ENCODE results near the gene ACSF3.

The ACSF3 gene

GRCh38 chr16:89094252-89094879 is 714 bp downstream of the ACSF3 start:
- in situ Hi-C loops (cut with MboI; ENCODE audit: low sequenced_read_pairs), result no loop called here

- in situ Hi-C loops (cut with MboI; ENCODE audit: low sequenced_read_pairs), result no loop called here
These were observed 1.2 kb downstream of the ACSF3 start for GRCh38 chr16:89094880-89095258.

DNA sequence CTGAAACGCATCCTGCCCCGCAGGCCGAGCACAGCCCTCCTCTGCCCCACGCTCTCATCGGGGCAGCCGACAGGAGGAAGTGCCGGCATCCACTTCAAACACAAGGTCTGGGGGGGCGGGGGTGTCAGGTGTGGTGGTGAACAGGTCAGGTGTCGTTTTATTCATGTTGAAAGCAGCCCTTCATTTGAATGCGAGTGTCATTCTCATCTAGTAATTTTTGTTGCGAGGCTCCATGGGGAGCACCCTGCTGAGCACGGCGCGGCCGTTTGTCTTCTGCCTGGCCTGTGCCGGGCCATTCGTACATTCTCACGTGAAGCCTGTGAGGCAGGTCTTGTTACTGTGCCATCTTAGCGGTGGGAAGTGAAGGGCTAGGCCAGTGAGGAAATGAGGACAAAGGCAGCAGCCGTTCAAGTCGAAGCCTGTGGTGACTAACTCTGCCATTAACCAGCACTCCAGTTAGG is 1.9 kb downstream of the ACSF3 start:
- in situ Hi-C loops (cut with MboI; ENCODE audit: low sequenced_read_pairs), result no loop called here

DNA sequence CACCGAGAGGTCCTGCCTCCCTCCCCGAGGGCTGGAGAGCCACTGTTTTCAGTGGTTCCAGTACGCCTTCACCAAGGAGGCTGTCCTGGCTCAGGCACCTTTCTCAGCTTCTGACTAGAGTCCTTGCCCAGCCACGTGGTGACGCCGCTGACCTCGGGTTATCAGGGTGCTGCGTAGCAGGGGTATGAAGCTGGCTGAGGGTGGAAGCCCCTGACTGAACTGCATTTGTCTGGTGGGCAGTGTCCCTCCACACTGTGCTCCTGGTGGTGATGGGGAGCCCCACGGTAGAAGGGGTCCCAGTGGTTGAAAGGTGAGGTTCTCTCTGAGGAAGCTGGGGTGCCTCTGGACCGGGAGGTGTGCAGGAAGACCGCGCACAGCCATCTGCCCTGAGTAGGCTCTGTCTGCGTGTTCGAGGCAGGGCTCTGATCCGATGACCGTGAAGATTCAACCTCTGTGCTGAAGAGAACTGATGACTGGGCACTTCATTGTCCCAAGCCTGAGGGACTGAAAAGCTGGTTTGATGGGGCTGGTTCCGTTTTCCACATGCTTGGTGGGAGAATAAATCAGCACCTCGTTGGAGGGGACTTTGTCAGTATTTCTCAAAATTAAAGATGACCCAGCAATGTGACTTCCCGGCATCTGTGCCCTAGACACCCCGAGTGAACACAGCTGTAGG is 2.5 kb downstream of the ACSF3 start:
- in situ Hi-C loops (cut with MboI; ENCODE audit: low sequenced_read_pairs), result no loop called here

- in situ Hi-C loops (cut with MboI; ENCODE audit: low sequenced_read_pairs), result no loop called here
These were observed 3.2 kb downstream of the ACSF3 start for GRCh38 chr16:89096768-89097391.

DNA sequence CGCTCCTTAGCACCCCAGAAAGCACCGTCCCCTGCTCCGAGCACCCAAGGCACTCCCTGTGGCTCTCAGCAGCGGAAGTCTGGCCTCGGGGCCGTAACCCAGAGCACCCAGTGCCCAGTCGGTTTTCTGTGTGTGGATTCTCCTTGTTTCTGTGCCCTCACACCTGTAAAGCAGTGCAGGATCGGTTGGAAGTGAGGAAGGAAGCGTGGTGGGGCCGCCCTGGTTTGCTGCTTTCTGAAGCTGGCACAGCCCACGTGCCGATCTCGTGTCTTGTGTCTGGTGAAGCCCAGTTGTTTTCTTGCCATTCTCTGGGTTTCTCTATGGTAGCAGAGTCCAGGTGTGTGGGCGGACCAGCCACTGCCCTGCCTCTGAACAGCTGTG is 3.7 kb downstream of the ACSF3 start:
- in situ Hi-C loops (cut with MboI; ENCODE audit: low sequenced_read_pairs), result no loop called here

DNA sequence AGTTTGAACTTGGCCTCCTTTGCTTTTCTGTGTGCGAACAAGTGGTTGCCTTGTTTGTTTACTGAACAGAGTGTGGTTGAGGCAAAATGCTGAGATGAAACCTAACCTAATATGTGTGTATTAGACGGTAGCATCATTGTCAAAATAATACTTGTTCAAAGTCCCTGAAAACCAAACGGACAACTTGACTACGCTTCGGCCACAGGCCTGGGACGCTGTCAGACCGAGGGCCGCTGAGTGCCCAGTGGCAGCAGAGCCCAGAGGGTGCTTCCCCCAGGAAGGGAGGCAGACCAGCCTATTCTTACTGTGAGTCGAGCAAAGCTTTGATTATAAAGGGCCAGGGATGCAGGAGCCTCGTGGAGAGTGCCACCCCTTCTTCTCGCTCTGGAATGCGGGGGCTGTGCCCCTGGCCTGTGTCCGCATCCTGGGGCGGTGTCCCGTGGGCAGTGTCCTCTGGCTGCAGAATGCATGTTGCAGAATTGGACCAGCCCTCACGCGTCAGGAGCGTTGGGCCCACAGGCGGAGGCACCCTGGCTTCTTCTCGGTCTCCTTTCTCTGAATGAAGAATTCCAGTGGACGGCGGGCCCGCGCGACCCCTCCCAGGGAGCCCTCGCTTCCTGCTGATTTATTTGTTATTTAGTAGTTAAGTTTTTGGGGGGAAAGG is 5.2 kb downstream of the ACSF3 start:
- in situ Hi-C loops (cut with MboI; ENCODE audit: low sequenced_read_pairs), result no loop called here

DNA sequence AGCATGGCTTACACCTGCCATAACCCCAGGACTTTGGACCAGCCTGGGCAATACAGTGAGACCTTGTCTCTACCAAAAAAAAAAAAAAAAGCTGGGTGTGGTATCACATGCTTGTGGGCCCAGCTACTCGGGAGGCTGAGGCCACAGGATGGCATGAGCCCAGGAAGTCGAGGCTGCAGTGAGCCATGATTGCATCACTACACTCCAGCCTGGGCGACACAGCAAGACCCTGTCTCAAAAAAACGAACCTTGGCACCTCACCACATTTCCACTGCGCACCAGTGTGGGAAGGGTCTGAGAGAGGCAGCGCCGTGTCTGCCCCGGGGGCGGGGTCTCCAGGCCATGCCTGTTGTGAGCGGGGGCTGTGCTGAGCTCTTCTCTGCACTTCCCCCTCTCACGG is 6.3 kb downstream of the ACSF3 start:
- in situ Hi-C loops (cut with MboI; ENCODE audit: low sequenced_read_pairs), result no loop called here

DNA sequence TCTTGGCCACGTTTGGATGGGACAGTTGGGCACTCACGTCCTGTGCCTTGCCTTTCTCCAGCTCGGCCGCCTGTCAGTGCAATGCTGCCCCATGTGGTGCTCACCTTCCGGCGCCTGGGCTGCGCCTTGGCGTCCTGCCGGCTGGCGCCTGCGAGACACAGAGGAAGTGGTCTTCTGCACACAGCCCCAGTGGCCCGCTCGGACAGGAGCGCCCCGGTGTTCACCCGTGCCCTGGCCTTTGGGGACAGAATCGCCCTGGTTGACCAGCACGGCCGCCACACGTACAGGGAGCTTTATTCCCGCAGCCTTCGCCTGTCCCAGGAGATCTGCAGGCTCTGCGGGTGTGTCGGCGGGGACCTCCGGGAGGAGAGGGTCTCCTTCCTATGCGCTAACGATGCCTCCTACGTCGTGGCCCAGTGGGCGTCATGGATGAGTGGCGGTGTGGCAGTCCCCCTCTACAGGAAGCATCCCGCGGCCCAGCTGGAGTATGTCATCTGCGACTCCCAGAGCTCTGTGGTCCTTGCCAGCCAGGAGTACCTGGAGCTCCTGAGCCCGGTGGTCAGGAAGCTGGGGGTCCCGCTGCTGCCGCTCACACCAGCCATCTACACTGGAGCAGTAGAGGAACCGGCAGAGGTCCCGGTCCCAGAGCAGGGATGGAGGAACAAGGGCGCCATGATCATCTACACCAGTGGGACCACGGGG is 7.1 kb downstream of the ACSF3 start:
- in situ Hi-C loops (cut with MboI; ENCODE audit: low sequenced_read_pairs), result no loop called here

- in situ Hi-C loops (cut with MboI; ENCODE audit: low sequenced_read_pairs), result no loop called here
These were observed 7.8 kb downstream of the ACSF3 start for GRCh38 chr16:89101303-89102040.

GRCh38 chr16:89102041-89102471 is 8.4 kb downstream of the ACSF3 start:
- in situ Hi-C loops (cut with MboI; ENCODE audit: low sequenced_read_pairs), result no loop called here

DNA sequence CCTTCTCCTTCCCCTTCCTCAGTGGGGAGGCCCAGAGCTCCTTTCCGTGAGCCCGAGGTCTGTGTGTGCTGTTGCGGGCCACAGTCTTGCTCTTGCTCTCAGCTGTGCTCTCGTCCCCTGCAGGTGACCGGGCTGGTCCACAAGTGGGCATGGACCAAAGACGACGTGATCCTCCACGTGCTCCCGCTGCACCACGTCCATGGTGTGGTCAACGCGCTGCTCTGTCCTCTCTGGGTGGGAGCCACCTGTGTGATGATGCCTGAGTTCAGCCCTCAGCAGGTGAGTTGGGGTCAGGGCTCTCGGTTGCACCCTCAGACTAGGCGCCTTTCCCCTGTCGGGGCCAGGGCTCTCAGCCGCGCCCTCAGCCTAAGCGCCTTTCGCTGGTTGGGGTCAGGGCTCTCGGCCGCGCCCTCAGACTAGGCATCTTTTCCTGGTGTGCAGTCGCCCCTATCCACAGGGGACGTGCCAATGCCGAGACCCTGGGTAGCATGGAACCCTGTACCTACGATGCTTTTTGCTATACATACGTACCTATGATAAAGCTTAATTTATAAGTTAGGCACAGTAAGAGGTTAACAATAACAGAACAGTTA is 8.9 kb downstream of the ACSF3 start:
- in situ Hi-C loops (cut with MboI; ENCODE audit: low sequenced_read_pairs), result no loop called here

DNA sequence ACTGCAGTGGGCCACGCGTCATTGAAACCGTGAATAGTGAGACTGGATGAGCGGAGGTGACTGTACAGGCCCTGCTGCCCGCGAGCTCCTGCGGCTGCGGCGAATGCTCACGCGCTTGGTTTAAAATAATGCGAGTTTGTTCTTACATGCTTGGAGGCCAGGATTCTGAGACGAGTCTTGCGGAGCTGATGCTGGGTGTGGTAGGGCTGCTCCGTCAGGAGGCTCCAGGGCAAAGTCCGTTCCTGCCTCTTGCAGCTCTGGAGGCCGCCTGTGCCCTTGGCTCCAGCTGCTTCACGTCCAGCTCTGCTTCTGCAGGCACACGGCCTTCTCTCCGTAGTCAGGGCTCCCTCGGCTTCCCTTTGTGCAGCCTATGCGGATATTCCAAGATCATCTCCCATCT is 9.5 kb downstream of the ACSF3 start:
- in situ Hi-C loops (cut with MboI; ENCODE audit: low sequenced_read_pairs), result no loop called here

DNA sequence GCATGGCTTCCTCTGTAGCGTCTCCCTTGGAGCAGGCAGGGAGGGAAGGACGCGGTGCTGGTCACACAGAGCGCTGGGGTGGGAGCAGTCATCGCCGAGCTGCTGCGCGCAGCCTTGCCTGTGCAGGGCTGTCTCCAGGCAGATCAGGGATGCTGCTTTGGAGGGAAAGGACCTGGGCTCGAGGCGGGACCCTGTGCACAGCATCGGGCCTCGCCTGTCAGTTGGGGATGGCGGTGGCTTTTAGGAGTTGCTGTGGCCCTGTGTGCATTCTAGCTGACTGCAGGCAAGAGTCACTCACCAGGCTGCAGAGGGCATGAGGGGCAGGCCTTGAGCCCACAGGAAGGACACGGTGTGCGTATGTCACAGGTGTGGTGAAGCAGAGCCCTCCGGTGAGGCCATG is 10.1 kb downstream of the ACSF3 start:
- in situ Hi-C loops (cut with MboI; ENCODE audit: low sequenced_read_pairs), result no loop called here

- in situ Hi-C loops (cut with MboI; ENCODE audit: low sequenced_read_pairs), result no loop called here
These were observed 10.7 kb downstream of the ACSF3 start for GRCh38 chr16:89104303-89104702.

- in situ Hi-C loops (cut with MboI; ENCODE audit: low sequenced_read_pairs), result no loop called here
These were observed 11.4 kb downstream of the ACSF3 start for GRCh38 chr16:89104930-89105571.

GRCh38 chr16:89105599-89106151 is 12.0 kb downstream of the ACSF3 start:
- in situ Hi-C loops (cut with MboI; ENCODE audit: low sequenced_read_pairs), result no loop called here

- in situ Hi-C loops (cut with MboI; ENCODE audit: low sequenced_read_pairs), result no loop called here
These were observed 13.0 kb downstream of the ACSF3 start for GRCh38 chr16:89106533-89107202.

DNA sequence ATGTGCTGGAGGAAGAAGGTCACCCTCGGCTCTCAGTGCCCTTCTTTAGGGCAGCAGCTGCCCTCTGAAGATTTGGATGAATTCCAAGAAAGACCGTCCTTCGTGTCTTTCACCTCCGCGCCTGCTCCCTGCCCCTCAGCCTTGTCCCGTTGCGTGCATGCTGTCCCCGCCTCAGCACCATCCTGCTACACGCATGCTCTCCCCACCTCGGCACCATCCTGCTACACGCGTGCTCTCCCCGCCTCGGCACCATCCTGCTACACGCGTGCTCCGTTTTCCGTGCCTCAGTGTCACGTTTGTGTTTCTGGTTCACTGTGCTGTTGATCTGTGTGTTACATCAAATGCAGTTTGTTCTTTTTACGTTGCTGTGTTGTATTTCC is 13.5 kb downstream of the ACSF3 start:
- in situ Hi-C loops (cut with MboI; ENCODE audit: low sequenced_read_pairs), result no loop called here
